Measurements from ENCODE around the gene C9.

- no peak for TF ChIP-seq POLR2A (IDR thresholded peaks at IDR 0.05)
- no peak for TF ChIP-seq CTCF (IDR thresholded peaks at IDR 0.05)
- TF ChIP-seq POLR2AphosphoS5 (IDR thresholded peaks at IDR 0.05; ENCODE audit: insufficient read depth in 1 of 2, low read depth in 1 of 2) = no peak
Measured at GRCh38 chr5:39349484-39349883, 14.8 kb downstream of the C9 start.

All from vagina (tissue), 2 donors.